ENCODE measurements around the gene ADD3. TPM values are rescaled to one million over a fixed set of nuclear protein-coding genes. Genes with fewer than 3 reads are reported as not detected.

Gene ADD3
- total and polyA plus RNA-seq, 2 donors (not counting 3 experiments of a cell fraction or from before 2014, with no cell fraction given), result 14.9 to 55.2 TPM

GRCh38 chr10:110039254-110039653 lies 31.5 kb downstream of the ADD3 start:
- no peaks in the 10 kb centered on the region for H3K9me3 ChIP-seq (replicated peaks; ENCODE audit: control insufficient read depth, insufficient read depth, low read length)
- H3K27me3 ChIP-seq (ENCODE audit: control insufficient read depth in 2 of 2, insufficient read depth in 2 of 2, low read length in 2 of 2), result no peaks in the 10 kb centered on the region
- H3K27ac ChIP-seq (ENCODE audit: insufficient read depth, low read depth, low read length), result no peak overlapping the region
- H3K4me1 ChIP-seq (ENCODE audit: control insufficient read depth, extremely low read depth, insufficient read depth, low read length), result peaks cover 26% of the 10 kb centered on the region
- BruUV-seq (replicated peaks), result no TSS peak
- H3K9me1 ChIP-seq (replicated peaks; ENCODE audit: control insufficient read depth, extremely low read depth, insufficient read depth, low read length), result no peaks in the 10 kb centered on the region
- dilution Hi-C loops (cut with MboI; ENCODE audit: extremely low pct_ligation_motif_present, low sequenced_read_pairs) (no loop called here), intact Hi-C loops (cut with micrococcal nuclease) (no loop called here)
- TF ChIP-seq POLR2A (IDR thresholded peaks at IDR 0.05; ENCODE audit: low read depth, low read length) (no peak), JUN (IDR thresholded peaks at IDR 0.05; ENCODE audit: borderline replicate concordance, insufficient read depth, insufficient read length, low read depth) (no peak), MYC (IDR thresholded peaks at IDR 0.05; ENCODE audit: low read depth, low read length) (no peak), CTCF (IDR thresholded peaks at IDR 0.05; ENCODE audit: extremely low read depth in 1 of 2, insufficient read depth in 1 of 2, low read depth in 1 of 2, low read length in 2 of 2) (no peak), EZH2 (IDR thresholded peaks at IDR 0.05; ENCODE audit: borderline replicate concordance, low read depth, low read length, severe bottlenecking) (no peak), POLR2AphosphoS5 (IDR thresholded peaks at IDR 0.05; ENCODE audit: insufficient read depth, low read depth, low read length) (no peak), MAX (IDR thresholded peaks at IDR 0.05; ENCODE audit: insufficient read depth, insufficient read length) (no peak), FOS (IDR thresholded peaks at IDR 0.05; ENCODE audit: borderline replicate concordance, insufficient read depth, low read length) (no peak), GATA2 (IDR thresholded peaks at IDR 0.05; ENCODE audit: insufficient read depth, insufficient read length, low read depth, low read length) (no peak)
- no peaks in the 10 kb centered on the region for H3K79me2 ChIP-seq (ENCODE audit: control insufficient read depth, insufficient read depth, low read length)
- no peak for DNase-seq (ENCODE audit: low read depth, low spot score)
- POLR2A ChIA-PET, result no interaction called here
- no peak for FAIRE-seq
- no peaks in the 10 kb centered on the region for H3K36me3 ChIP-seq (ENCODE audit: control insufficient read depth in 2 of 2, extremely low read depth in 1 of 2, insufficient read depth in 2 of 2, low read length in 2 of 2)
- H3K4me3 ChIP-seq (replicated peaks in 1 of 3; ENCODE audit: insufficient read depth in 1 of 3, low read depth in 1 of 3, low read length in 3 of 3), result no peak overlapping the region
- CTCF ChIA-PET, result interaction anchor here (1.7 to 2.1 kb wide), 3 partner anchors 15 to 155 kb away, joined by 3 to 6 read pairs (median 5); no protein-coding TSS in a partner anchor
- no peak overlapping the region for H2AFZ ChIP-seq (ENCODE audit: low read depth, low read length)
- H3K9ac ChIP-seq (replicated peaks; ENCODE audit: extremely low read depth, insufficient read depth, low read length), result no peak overlapping the region
- no peaks in the 10 kb centered on the region for H4K20me1 ChIP-seq (replicated peaks; ENCODE audit: control insufficient read depth, extremely low read depth, insufficient read depth, low read length)
- H3K4me2 ChIP-seq (ENCODE audit: insufficient read depth, low read length), result no peak overlapping the region
